ENCODE results near the gene NTMT1. TPM values are rescaled to one million over a fixed set of nuclear protein-coding genes. Genes with fewer than 3 reads are reported as not detected.

Gene NTMT1
- total RNA-seq, 3 donors from 2014 or later = 22.0 to 32.0 (median 26.2) TPM

DNA sequence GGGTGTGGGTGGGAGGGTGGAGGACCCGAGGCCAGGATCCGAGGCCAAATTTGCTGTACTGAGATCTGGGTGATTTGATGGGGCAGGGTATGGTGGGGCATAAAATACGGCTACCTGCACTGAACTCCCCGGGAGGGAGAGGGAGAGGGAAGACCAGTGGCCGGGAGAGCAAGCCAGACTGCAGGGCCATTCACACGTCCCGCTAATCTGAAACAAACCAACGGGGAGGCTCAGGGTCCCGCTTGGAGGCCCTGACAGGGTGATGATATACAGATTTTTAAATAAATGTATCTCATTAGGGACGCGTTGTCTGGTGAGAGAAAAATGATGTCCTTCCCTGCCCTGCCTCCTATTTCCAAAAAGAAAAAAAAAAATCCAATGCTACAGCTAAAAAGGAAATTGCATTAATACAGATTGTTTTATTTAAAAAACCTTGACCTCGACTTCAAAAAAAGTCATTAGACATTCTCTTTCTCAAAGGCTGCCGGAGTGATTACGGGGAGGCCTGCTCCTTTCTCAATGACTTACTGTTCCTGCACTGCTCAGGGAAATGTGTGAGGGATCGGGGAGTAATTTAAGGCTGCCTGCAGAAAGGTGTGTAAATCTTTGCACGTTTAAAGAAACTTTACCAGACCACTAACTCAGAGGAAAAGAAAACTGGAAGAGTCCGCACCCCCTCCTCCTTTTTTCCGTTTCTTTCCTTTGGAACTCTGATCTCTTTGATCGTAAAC lies 28.0 kb downstream of the NTMT1 start:
- DNase-seq (no peak), ATAC-seq (no peak)
- no peaks in the 10 kb centered on the region for H3K4me1 ChIP-seq (ENCODE audit: low read depth)
- intact Hi-C loops (cut with DNase I, micrococcal nuclease) = loop anchor here in 1 of 2 donors (10.0 kb wide), 1 partner anchor 141 kb away; no protein-coding TSS in a partner anchor
- no peaks in the 10 kb centered on the region for H3K9me3 ChIP-seq
- TF ChIP-seq, protein P1, sequence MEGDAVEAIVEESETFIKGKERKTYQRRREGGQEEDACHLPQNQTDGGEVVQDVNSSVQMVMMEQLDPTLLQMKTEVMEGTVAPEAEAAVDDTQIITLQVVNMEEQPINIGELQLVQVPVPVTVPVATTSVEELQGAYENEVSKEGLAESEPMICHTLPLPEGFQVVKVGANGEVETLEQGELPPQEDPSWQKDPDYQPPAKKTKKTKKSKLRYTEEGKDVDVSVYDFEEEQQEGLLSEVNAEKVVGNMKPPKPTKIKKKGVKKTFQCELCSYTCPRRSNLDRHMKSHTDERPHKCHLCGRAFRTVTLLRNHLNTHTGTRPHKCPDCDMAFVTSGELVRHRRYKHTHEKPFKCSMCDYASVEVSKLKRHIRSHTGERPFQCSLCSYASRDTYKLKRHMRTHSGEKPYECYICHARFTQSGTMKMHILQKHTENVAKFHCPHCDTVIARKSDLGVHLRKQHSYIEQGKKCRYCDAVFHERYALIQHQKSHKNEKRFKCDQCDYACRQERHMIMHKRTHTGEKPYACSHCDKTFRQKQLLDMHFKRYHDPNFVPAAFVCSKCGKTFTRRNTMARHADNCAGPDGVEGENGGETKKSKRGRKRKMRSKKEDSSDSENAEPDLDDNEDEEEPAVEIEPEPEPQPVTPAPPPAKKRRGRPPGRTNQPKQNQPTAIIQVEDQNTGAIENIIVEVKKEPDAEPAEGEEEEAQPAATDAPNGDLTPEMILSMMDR (IDR thresholded peaks at IDR 0.05) = no peak
- no peak overlapping the region for H3K4me3 ChIP-seq
- H3K36me3 ChIP-seq (ENCODE audit: low read depth) = no peaks in the 10 kb centered on the region

DNA sequence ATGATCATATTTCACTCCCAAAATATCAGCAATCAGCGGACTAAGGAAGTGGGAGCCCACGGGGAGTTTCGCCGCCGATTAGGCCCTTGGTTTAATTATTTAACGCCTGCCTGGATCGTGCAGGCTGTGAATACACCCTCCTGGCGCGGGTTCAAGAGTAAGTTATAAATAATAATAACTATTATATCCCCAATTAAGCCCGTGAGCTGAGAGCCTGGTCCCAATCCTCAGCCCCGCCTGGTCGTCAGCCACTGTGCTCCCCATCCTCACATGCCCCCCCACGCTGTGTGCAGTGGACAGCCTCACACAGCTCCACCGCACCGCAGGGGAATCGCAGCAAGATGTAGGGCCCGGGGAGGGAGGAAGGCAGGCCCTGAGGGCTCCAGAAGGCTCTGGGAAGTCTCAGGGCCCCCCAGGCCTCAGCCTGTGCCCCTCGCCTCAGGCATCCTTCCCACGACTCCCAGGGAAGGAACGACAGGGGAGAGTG lies 28.6 kb downstream of the NTMT1 start:
- Histone ChIP-seq H3K9me3 (no peaks in the 10 kb centered on the region), H3K4me1 (ENCODE audit: low read depth) (no peaks in the 10 kb centered on the region), H3K36me3 (ENCODE audit: low read depth) (no peaks in the 10 kb centered on the region), H3K4me3 (no peak overlapping the region)
- no peak for DNase-seq
- TF ChIP-seq, protein P1 (IDR thresholded peaks at IDR 0.05) = no peak
- ATAC-seq = no peak
- intact Hi-C loops (cut with DNase I, micrococcal nuclease) = loop anchor here in 1 of 2 donors (10.0 kb wide), 1 partner anchor 140 kb away; no protein-coding TSS in a partner anchor

DNA sequence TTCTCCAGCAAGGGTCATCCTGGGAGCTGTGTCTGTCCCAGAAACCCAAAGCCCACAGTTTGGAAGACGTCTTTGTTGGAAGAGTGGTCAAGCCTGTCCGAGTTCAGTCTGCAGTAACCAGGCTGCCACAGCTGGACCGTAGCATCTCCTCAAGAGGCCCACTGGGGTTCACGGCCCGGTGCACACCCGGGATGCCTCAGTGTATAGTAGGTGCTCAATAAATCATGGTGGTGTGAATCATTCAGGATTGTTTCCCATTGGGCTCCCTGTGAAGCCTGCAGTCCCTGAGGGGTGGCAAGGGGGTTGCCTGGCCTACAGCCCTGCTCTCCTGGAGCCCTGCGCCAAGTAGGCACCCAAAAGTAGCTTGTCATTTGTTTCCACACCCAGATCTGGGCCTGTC lies 29.2 kb downstream of the NTMT1 start:
- no peak for DNase-seq
- intact Hi-C loops (cut with DNase I, micrococcal nuclease) = loop anchor here in 1 of 2 donors (10.0 kb wide), 1 partner anchor 140 kb away; no protein-coding TSS in a partner anchor
- H3K9me3 ChIP-seq = no peaks in the 10 kb centered on the region
- no peak for ATAC-seq
- no peak overlapping the region for H3K4me3 ChIP-seq
- H3K4me1 ChIP-seq (ENCODE audit: low read depth) = no peaks in the 10 kb centered on the region
- H3K36me3 ChIP-seq (ENCODE audit: low read depth) = no peaks in the 10 kb centered on the region
- TF ChIP-seq, protein P1 (IDR thresholded peaks at IDR 0.05) = no peak

DNA sequence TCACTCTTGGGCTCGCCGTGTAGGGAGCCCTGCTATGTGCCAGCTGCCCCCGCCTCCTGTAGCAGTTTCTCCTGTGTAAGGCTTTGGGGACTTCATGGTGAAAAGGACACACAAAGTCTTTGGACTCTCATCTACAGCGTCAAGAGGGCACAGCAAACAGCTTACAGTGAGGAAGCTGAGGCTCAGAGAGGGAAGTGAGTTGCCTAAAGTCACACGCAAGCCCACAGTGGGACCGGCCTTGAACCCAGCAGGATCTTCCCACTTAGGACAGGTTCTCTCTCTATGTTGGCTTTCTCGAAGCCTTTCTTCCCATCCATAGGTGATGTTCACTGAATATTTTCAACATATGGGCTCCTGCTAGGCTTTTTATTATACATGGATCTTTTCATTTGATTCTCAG lies 29.7 kb downstream of the NTMT1 start:
- DNase-seq (no peak), ATAC-seq (no peak)
- no peaks in the 10 kb centered on the region for H3K4me1 ChIP-seq (ENCODE audit: low read depth)
- TF ChIP-seq, protein P1 (IDR thresholded peaks at IDR 0.05) = no peak
- intact Hi-C loops (cut with DNase I, micrococcal nuclease) = loop anchor here in 1 of 2 donors (10.0 kb wide), 1 partner anchor 139 kb away; no protein-coding TSS in a partner anchor
- H3K9me3 ChIP-seq = no peaks in the 10 kb centered on the region
- no peak overlapping the region for H3K4me3 ChIP-seq
- no peaks in the 10 kb centered on the region for H3K36me3 ChIP-seq (ENCODE audit: low read depth)

DNA sequence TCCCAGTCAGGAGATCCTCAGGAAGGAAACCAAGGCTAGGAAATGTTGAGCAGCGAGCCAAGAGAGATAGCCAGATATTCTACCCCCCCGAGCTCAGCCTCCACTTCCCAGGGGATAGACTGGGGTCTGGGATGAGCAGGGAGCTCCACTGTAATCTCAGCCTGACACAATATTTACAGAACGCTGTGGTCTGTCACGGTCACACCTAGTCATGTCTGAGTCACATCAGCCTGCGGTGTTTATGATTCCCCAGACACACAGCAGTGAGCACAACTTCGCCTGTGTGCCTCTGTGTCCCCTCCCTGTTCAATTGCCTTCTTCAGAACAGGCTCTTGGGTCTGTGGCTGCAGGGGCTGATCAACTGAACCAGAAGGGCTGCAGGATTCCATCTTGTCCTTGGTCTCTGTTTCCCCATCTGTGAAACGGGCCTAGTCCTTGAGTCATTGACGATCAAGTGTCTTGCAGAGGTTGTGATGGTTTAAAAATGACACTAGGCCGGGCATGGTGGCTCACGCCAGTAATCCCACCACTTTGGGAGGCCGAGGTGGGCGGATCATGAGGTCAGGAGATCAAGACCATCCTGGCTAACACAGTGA lies 30.9 kb downstream of the NTMT1 start:
- DNase-seq = no peak
- H3K9me3 ChIP-seq = no peaks in the 10 kb centered on the region

More for the DNA sequence above, 30.9 kb downstream of the NTMT1 start:
- TF ChIP-seq, protein P1 (IDR thresholded peaks at IDR 0.05) = no peak
- Histone ChIP-seq H3K36me3 (ENCODE audit: low read depth) (no peaks in the 10 kb centered on the region), H3K4me3 (no peak overlapping the region), H3K4me1 (ENCODE audit: low read depth) (no peaks in the 10 kb centered on the region)
- peak; percentile 74 for ATAC-seq
- intact Hi-C loops (cut with DNase I, micrococcal nuclease) = loop anchor here in 1 of 2 donors (10.0 kb wide), 1 partner anchor 138 kb away; no protein-coding TSS in a partner anchor

All from mucosa of descending colon (tissue), 3 donors.